Effector memory CD8-positive, alpha-beta T cell (primary cell): Measurements from ENCODE around the gene AQP1.

Source experiments
- ATAC-seq: fragments of 150-1000 bp; cut with Tn5 transposase; replicated peaks from 2 replicates; pipeline ENCODE4 v1.10.0; 2021; ENCODE audit warnings: mild to moderate bottlenecking, moderate library complexity
- DNase-seq, 3 experiments: peaks; one replicate each; pipeline ENCODE4 v3.0.0; 2021
- H3K27ac Mint-ChIP-seq, 2 donors: one replicate each; pipeline ENCODE4 v1.8.0; 2022; ENCODE audit warnings: mild to moderate bottlenecking in 2 of 2, mixed read lengths in 2 of 2, moderate library complexity in 2 of 2
- H3K27me3 Mint-ChIP-seq, 2 donors: one replicate each; pipeline ENCODE4 v1.8.0; 2022; ENCODE audit warnings: mixed read lengths in 2 of 2
- H3K36me3 Mint-ChIP-seq: one replicate; pipeline ENCODE4 v1.8.0; 2022; ENCODE audit warnings: mild to moderate bottlenecking, moderate library complexity, mixed read lengths; ENCODE audit not compliant: insufficient read depth
- H3K4me1 Mint-ChIP-seq, 2 donors: one replicate each; pipeline ENCODE4 v1.8.0; 2022; ENCODE audit warnings: low read depth in 2 of 2, mixed read lengths in 2 of 2
- H3K4me3 Mint-ChIP-seq, 2 donors: one replicate each; pipeline ENCODE4 v1.8.0; 2022; ENCODE audit warnings: mild to moderate bottlenecking in 2 of 2, mixed read lengths in 2 of 2, moderate library complexity in 2 of 2
- H3K9me3 Mint-ChIP-seq, 2 donors: one replicate each; pipeline ENCODE4 v1.8.0; 2022; ENCODE audit warnings: mixed read lengths in 2 of 2

The AQP1 gene

GRCh38 chr7:30923009-30923773 lies 11.5 kb downstream of the AQP1 start:
- H3K27ac Mint-ChIP-seq, result no peak overlapping the region

GRCh38 chr7:30923774-30924413 lies 12.2 kb downstream of the AQP1 start:
- no peak for ATAC-seq
- DNase-seq, result no peak
- no peak overlapping the region for H3K27ac Mint-ChIP-seq
- H3K4me3 Mint-ChIP-seq, result no peak overlapping the region
- no peaks in the 10 kb centered on the region for H3K27me3 Mint-ChIP-seq
- H3K4me1 Mint-ChIP-seq, result no peaks in the 10 kb centered on the region
- H3K36me3 Mint-ChIP-seq, result no peaks in the 10 kb centered on the region
- H3K9me3 Mint-ChIP-seq, result peaks cover 0 to 5% of the 10 kb centered on the region in 2 donors

More at GRCh38 chr7:30923009-30923773, 11.5 kb downstream of the AQP1 start:
- DNase-seq (no peak), ATAC-seq (no peak)
- Mint-ChIP-seq H3K9me3 (peaks cover 0 to 5% of the 10 kb centered on the region in 2 donors), H3K36me3 (no peaks in the 10 kb centered on the region), H3K27me3 (no peaks in the 10 kb centered on the region), H3K4me1 (no peaks in the 10 kb centered on the region), H3K4me3 (no peak overlapping the region)

- Mint-ChIP-seq H3K27ac (no peak overlapping the region), H3K4me1 (no peaks in the 10 kb centered on the region), H3K4me3 (no peak overlapping the region), H3K36me3 (no peaks in the 10 kb centered on the region), H3K27me3 (peaks cover 4 to 5% of the 10 kb centered on the region in 2 donors), H3K9me3 (peaks cover 0 to 5% of the 10 kb centered on the region in 2 donors)
- no peak for ATAC-seq
- DNase-seq, result no peak
Observed at GRCh38 chr7:30924624-30925023, 13.0 kb downstream of the AQP1 start.

- Mint-ChIP-seq H3K27ac (no peak overlapping the region), H3K9me3 (peaks cover 0 to 5% of the 10 kb centered on the region in 2 donors), H3K27me3 (peaks cover 9 to 10% of the 10 kb centered on the region in 2 donors), H3K4me1 (no peaks in the 10 kb centered on the region), H3K36me3 (no peaks in the 10 kb centered on the region), H3K4me3 (no peak overlapping the region)
- ATAC-seq (no peak), DNase-seq (no peak)
Observed at GRCh38 chr7:30925117-30925516, 13.5 kb downstream of the AQP1 start.

GRCh38 chr7:30925913-30926312 lies 14.3 kb downstream of the AQP1 start:
- peaks cover 9 to 10% of the 10 kb centered on the region in 2 donors for H3K27me3 Mint-ChIP-seq
- DNase-seq (no peak), ATAC-seq (no peak)
- H3K4me1 Mint-ChIP-seq, result no peaks in the 10 kb centered on the region
- H3K36me3 Mint-ChIP-seq, result no peaks in the 10 kb centered on the region
- H3K27ac Mint-ChIP-seq, result no peak overlapping the region
- H3K9me3 Mint-ChIP-seq, result peaks cover 0 to 5% of the 10 kb centered on the region in 2 donors
- no peak overlapping the region for H3K4me3 Mint-ChIP-seq

GRCh38 chr7:30926313-30926712 lies 14.7 kb downstream of the AQP1 start:
- ATAC-seq (no peak), DNase-seq (no peak)
- Mint-ChIP-seq H3K9me3 (peaks cover 0 to 5% of the 10 kb centered on the region in 2 donors), H3K4me1 (no peaks in the 10 kb centered on the region), H3K27me3 (peaks cover 9 to 13% of the 10 kb centered on the region in 2 donors), H3K36me3 (no peaks in the 10 kb centered on the region), H3K27ac (no peak overlapping the region), H3K4me3 (no peak overlapping the region)

GRCh38 chr7:30927040-30927439 lies 15.4 kb downstream of the AQP1 start:
- Mint-ChIP-seq H3K27ac (no peak overlapping the region), H3K9me3 (peaks cover 0 to 5% of the 10 kb centered on the region in 2 donors), H3K27me3 (peaks cover 9 to 20% of the 10 kb centered on the region in 2 donors), H3K36me3 (no peaks in the 10 kb centered on the region), H3K4me1 (no peaks in the 10 kb centered on the region), H3K4me3 (no peak overlapping the region)
- ATAC-seq, result no peak
- no peak for DNase-seq

GRCh38 chr7:30927559-30927958 lies 15.9 kb downstream of the AQP1 start:
- no peaks in the 10 kb centered on the region for H3K36me3 Mint-ChIP-seq
- ATAC-seq, result no peak
- H3K27ac Mint-ChIP-seq, result no peak overlapping the region
- peaks cover 9 to 26% of the 10 kb centered on the region in 2 donors for H3K27me3 Mint-ChIP-seq
- peaks cover 0 to 5% of the 10 kb centered on the region in 2 donors for H3K9me3 Mint-ChIP-seq
- no peak overlapping the region for H3K4me3 Mint-ChIP-seq
- DNase-seq, result no peak
- H3K4me1 Mint-ChIP-seq, result no peaks in the 10 kb centered on the region

GRCh38 chr7:30928254-30928872 lies 16.7 kb downstream of the AQP1 start:
- Mint-ChIP-seq H3K4me3 (no peak overlapping the region), H3K4me1 (no peaks in the 10 kb centered on the region), H3K9me3 (peaks cover 0 to 5% of the 10 kb centered on the region in 2 donors), H3K27ac (no peak overlapping the region), H3K36me3 (no peaks in the 10 kb centered on the region), H3K27me3 (peaks cover 9 to 32% of the 10 kb centered on the region in 2 donors)
- ATAC-seq (no peak), DNase-seq (no peak)

GRCh38 chr7:30929686-30930085 lies 18.0 kb downstream of the AQP1 start:
- H3K4me3 Mint-ChIP-seq, result no peak overlapping the region
- H3K27me3 Mint-ChIP-seq, result peaks cover 17 to 45% of the 10 kb centered on the region in 2 donors
- ATAC-seq (no peak), DNase-seq (no peak)
- no peaks in the 10 kb centered on the region for H3K36me3 Mint-ChIP-seq
- H3K4me1 Mint-ChIP-seq, result no peaks in the 10 kb centered on the region
- peaks cover 0 to 5% of the 10 kb centered on the region in 2 donors for H3K9me3 Mint-ChIP-seq
- H3K27ac Mint-ChIP-seq, result no peak overlapping the region

- Mint-ChIP-seq H3K27me3 (peaks cover 25 to 54% of the 10 kb centered on the region in 2 donors), H3K4me1 (no peaks in the 10 kb centered on the region), H3K9me3 (peaks cover 0 to 5% of the 10 kb centered on the region in 2 donors), H3K36me3 (no peaks in the 10 kb centered on the region), H3K4me3 (no peak overlapping the region), H3K27ac (no peak overlapping the region)
- DNase-seq (no peak), ATAC-seq (no peak)
Observed at GRCh38 chr7:30930621-30931020, 19.0 kb downstream of the AQP1 start.

GRCh38 chr7:30931161-30931928 lies 19.7 kb downstream of the AQP1 start:
- Mint-ChIP-seq H3K27ac (no peak overlapping the region), H3K27me3 (peaks cover 27 to 61% of the 10 kb centered on the region in 2 donors), H3K4me3 (no peak overlapping the region), H3K36me3 (no peaks in the 10 kb centered on the region), H3K4me1 (no peaks in the 10 kb centered on the region), H3K9me3 (peaks cover 0 to 5% of the 10 kb centered on the region in 2 donors)
- DNase-seq (no peak), ATAC-seq (no peak)

GRCh38 chr7:30931929-30932540 lies 20.4 kb downstream of the AQP1 start:
- H3K27ac Mint-ChIP-seq, result no peak overlapping the region
- no peaks in the 10 kb centered on the region for H3K4me1 Mint-ChIP-seq
- no peak overlapping the region for H3K4me3 Mint-ChIP-seq
- H3K36me3 Mint-ChIP-seq, result no peaks in the 10 kb centered on the region
- H3K9me3 Mint-ChIP-seq, result no peaks in the 10 kb centered on the region
- no peak for DNase-seq
- peaks cover 34 to 68% of the 10 kb centered on the region in 2 donors for H3K27me3 Mint-ChIP-seq
- no peak for ATAC-seq
